ENCODE results near the gene HRAS.

The HRAS gene

GRCh38 chr11:496834-497564 lies 38.4 kb downstream of the HRAS start:
- no peak for TF ChIP-seq CTCF (IDR thresholded peaks at IDR 0.05; ENCODE audit: control extremely low read depth, extremely low read depth, low read depth, missing control alignments)
- ChIA-PET CTCF (no interaction called here), POLR2A (no interaction called here)
- DNase-seq (ENCODE audit: extremely low spot score) = no peak

- ChIA-PET POLR2A (no interaction called here), CTCF (no interaction called here)
- no peak for DNase-seq (ENCODE audit: extremely low spot score)
- TF ChIP-seq CTCF (IDR thresholded peaks at IDR 0.05; ENCODE audit: control extremely low read depth, extremely low read depth, low read depth, missing control alignments) = no peak
Measured at GRCh38 chr11:495537-495931, 39.8 kb downstream of the HRAS start.

GRCh38 chr11:494761-495536 lies 40.4 kb downstream of the HRAS start:
- ChIA-PET CTCF (no interaction called here), POLR2A (no interaction called here)
- DNase-seq (ENCODE audit: extremely low spot score) = no peak
- TF ChIP-seq CTCF (IDR thresholded peaks at IDR 0.05; ENCODE audit: control extremely low read depth, extremely low read depth, low read depth, missing control alignments) = no peak

GRCh38 chr11:492427-493226 lies 42.7 kb downstream of the HRAS start:
- CTCF ChIA-PET = interaction anchor here (2.3 kb wide), 1 partner anchor 9 kb away, joined by 6 read pairs; no protein-coding TSS in a partner anchor
- no peak for DNase-seq (ENCODE audit: extremely low spot score)
- POLR2A ChIA-PET = no interaction called here
- no peak for TF ChIP-seq CTCF (IDR thresholded peaks at IDR 0.05; ENCODE audit: control extremely low read depth, extremely low read depth, low read depth, missing control alignments)

- no peak for TF ChIP-seq CTCF (IDR thresholded peaks at IDR 0.05; ENCODE audit: control extremely low read depth, extremely low read depth, low read depth, missing control alignments)
- POLR2A ChIA-PET = no interaction called here
- no peak for DNase-seq (ENCODE audit: extremely low spot score)
- CTCF ChIA-PET = no interaction called here
Measured at GRCh38 chr11:491358-491757, 44.0 kb downstream of the HRAS start.

- POLR2A ChIA-PET = no interaction called here
- TF ChIP-seq CTCF (IDR thresholded peaks at IDR 0.05; ENCODE audit: control extremely low read depth, extremely low read depth, low read depth, missing control alignments) = no peak
- CTCF ChIA-PET = no interaction called here
- no peak for DNase-seq (ENCODE audit: extremely low spot score)
Measured at GRCh38 chr11:490930-491260, 44.5 kb downstream of the HRAS start.

Data from GM10248 (cell line).